Measurements from ENCODE around the gene E2F8. TPM values are rescaled to one million over a fixed set of nuclear protein-coding genes. Genes with fewer than 3 reads are reported as not detected.

Gene E2F8
- total RNA-seq, 1 experiment from 2014 or later, result 10.7 TPM

DNA sequence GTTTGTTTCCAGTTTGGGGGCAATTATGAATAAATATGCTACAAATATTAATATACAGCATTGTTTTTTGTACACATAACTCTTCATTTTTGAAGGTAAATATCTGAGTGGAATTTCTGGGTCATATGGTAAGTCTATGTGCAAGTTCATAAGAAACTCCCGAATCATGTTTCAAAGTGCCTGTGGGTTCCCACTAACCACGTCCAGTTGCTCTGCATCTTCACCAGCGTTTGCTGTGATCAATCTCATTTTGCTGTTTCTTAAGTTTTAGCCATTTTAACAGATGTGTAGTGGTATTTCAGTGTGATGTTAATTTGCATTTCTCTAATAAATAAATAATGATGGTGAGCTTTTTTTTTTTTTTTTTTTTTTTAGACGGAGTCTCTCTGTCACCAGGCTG is 24.7 kb downstream of the E2F8 start (continued):
- TF ChIP-seq, protein P1, sequence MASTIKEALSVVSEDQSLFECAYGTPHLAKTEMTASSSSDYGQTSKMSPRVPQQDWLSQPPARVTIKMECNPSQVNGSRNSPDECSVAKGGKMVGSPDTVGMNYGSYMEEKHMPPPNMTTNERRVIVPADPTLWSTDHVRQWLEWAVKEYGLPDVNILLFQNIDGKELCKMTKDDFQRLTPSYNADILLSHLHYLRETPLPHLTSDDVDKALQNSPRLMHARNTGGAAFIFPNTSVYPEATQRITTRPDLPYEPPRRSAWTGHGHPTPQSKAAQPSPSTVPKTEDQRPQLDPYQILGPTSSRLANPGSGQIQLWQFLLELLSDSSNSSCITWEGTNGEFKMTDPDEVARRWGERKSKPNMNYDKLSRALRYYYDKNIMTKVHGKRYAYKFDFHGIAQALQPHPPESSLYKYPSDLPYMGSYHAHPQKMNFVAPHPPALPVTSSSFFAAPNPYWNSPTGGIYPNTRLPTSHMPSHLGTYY (CRISPR knock-in tag; IDR thresholded peaks at IDR 0.05), result no peak

- CTCF ChIA-PET, result no interaction called here
Observed at GRCh38 chr11:19209617-19210370, 31.0 kb downstream of the E2F8 start.

More at GRCh38 chr11:19209617-19210370, 31.0 kb downstream of the E2F8 start:
- ATAC-seq, result 0 out of 2 replicates have a peak, but pooled peaks have one; percentile 36
- no peaks in the 10 kb centered on the region for H3K9me3 Mint-ChIP-seq
- no peaks in the 10 kb centered on the region; the same call in 1 of the 2 replicates for H3K27me3 Mint-ChIP-seq (ENCODE audit: low read depth)
- H3K4me1 Mint-ChIP-seq, result peaks cover 15% of the 10 kb centered on the region
- no peak overlapping the region for H3K27ac Mint-ChIP-seq
- no peak for TF ChIP-seq NR2C2 (CRISPR knock-in tag; IDR thresholded peaks at IDR 0.05)
- TF ChIP-seq ETV6 (CRISPR knock-in tag; IDR thresholded peaks at IDR 0.05), result no peak
- TF ChIP-seq SMAD3 (CRISPR knock-in tag; IDR thresholded peaks at IDR 0.05; ENCODE audit: borderline replicate concordance), result no peak
- TF ChIP-seq ZBTB43 (CRISPR knock-in tag; IDR thresholded peaks at IDR 0.05), result no peak
- no peak for TF ChIP-seq ZNF232 (CRISPR knock-in tag; IDR thresholded peaks at IDR 0.05)
- TF ChIP-seq TEAD1 (CRISPR knock-in tag; IDR thresholded peaks at IDR 0.05), result no peak
- TF ChIP-seq, protein P2, sequence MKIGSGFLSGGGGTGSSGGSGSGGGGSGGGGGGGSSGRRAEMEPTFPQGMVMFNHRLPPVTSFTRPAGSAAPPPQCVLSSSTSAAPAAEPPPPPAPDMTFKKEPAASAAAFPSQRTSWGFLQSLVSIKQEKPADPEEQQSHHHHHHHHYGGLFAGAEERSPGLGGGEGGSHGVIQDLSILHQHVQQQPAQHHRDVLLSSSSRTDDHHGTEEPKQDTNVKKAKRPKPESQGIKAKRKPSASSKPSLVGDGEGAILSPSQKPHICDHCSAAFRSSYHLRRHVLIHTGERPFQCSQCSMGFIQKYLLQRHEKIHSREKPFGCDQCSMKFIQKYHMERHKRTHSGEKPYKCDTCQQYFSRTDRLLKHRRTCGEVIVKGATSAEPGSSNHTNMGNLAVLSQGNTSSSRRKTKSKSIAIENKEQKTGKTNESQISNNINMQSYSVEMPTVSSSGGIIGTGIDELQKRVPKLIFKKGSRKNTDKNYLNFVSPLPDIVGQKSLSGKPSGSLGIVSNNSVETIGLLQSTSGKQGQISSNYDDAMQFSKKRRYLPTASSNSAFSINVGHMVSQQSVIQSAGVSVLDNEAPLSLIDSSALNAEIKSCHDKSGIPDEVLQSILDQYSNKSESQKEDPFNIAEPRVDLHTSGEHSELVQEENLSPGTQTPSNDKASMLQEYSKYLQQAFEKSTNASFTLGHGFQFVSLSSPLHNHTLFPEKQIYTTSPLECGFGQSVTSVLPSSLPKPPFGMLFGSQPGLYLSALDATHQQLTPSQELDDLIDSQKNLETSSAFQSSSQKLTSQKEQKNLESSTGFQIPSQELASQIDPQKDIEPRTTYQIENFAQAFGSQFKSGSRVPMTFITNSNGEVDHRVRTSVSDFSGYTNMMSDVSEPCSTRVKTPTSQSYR (CRISPR knock-in tag; IDR thresholded peaks at IDR 0.05), result no peak
- no peak for TF ChIP-seq FOXJ3 (CRISPR knock-in tag; IDR thresholded peaks at IDR 0.05; ENCODE audit: borderline replicate concordance)
- TF ChIP-seq, protein P3, sequence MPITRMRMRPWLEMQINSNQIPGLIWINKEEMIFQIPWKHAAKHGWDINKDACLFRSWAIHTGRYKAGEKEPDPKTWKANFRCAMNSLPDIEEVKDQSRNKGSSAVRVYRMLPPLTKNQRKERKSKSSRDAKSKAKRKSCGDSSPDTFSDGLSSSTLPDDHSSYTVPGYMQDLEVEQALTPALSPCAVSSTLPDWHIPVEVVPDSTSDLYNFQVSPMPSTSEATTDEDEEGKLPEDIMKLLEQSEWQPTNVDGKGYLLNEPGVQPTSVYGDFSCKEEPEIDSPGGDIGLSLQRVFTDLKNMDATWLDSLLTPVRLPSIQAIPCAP (CRISPR knock-in tag; IDR thresholded peaks at IDR 0.05), result no peak
- TF ChIP-seq NR3C1 (CRISPR knock-in tag; conservative IDR thresholded peaks at IDR 0.05; ENCODE audit: low read depth), result no peak
- no peak for TF ChIP-seq RELA (CRISPR knock-in tag; IDR thresholded peaks at IDR 0.05; ENCODE audit: borderline replicate concordance)
- no peak for TF ChIP-seq ATF1 (CRISPR knock-in tag; IDR thresholded peaks at IDR 0.05)
- TF ChIP-seq, protein P4, sequence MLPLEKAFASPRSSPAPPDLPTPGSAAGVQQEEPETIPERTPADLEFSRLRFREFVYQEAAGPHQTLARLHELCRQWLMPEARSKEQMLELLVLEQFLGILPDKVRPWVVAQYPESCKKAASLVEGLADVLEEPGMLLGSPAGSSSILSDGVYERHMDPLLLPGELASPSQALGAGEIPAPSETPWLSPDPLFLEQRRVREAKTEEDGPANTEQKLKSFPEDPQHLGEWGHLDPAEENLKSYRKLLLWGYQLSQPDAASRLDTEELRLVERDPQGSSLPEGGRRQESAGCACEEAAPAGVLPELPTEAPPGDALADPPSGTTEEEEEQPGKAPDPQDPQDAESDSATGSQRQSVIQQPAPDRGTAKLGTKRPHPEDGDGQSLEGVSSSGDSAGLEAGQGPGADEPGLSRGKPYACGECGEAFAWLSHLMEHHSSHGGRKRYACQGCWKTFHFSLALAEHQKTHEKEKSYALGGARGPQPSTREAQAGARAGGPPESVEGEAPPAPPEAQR (CRISPR knock-in tag; IDR thresholded peaks at IDR 0.05), result no peak
- TF ChIP-seq SOX15 (CRISPR knock-in tag; IDR thresholded peaks at IDR 0.05), result no peak
- TF ChIP-seq STAT6 (CRISPR knock-in tag; conservative IDR thresholded peaks at IDR 0.05; ENCODE audit: low read depth), result no peak
- TF ChIP-seq E2F5 (CRISPR knock-in tag; IDR thresholded peaks at IDR 0.05), result no peak
- no peak for DNase-seq (ENCODE audit: low spot score)
- H3K4me3 Mint-ChIP-seq, result no peak overlapping the region
- POLR2A ChIA-PET, result no interaction called here
- no peaks in the 10 kb centered on the region for H3K36me3 Mint-ChIP-seq
